ENCODE data around the gene GTF2F2.

Gene GTF2F2

GRCh38 chr13:45119991-45120864, at the start of gene GTF2F2:
Gene GTF2F2 (plus strand): TSS chr13:45120510. CDS start chr13:45120656, 146 bp downstream.
- H3K27ac ChIP-seq = peak within 1 kb of the TSS; percentile 75
- DNase-seq (ENCODE audit: low read depth, low spot score) = no peak

- H3K27ac ChIP-seq = no peak overlapping the region
- no peak for DNase-seq (ENCODE audit: low read depth, low spot score)
These were observed 46.5 kb upstream of the GTF2F2 start for GRCh38 chr13:45073809-45074208.

GRCh38 chr13:45074721-45075120, 45.6 kb upstream of the GTF2F2 start:
- DNase-seq (ENCODE audit: low read depth, low spot score) = no peak
- H3K27ac ChIP-seq = no peak overlapping the region

GRCh38 chr13:45078003-45078402, 42.3 kb upstream of the GTF2F2 start:
- no peak overlapping the region for H3K27ac ChIP-seq
- no peak for DNase-seq (ENCODE audit: low read depth, low spot score)

- peak; percentile 24 for DNase-seq (ENCODE audit: low read depth, low spot score)
- H3K27ac ChIP-seq = no peak overlapping the region
These were observed 37.3 kb upstream of the GTF2F2 start for GRCh38 chr13:45082964-45083363.

- no peak overlapping the region for H3K27ac ChIP-seq
- no peak for DNase-seq (ENCODE audit: low read depth, low spot score)
These were observed 35.8 kb upstream of the GTF2F2 start for GRCh38 chr13:45084515-45084914.

- DNase-seq (ENCODE audit: low read depth, low spot score) = no peak
- no peak overlapping the region for H3K27ac ChIP-seq
These were observed 33.8 kb upstream of the GTF2F2 start for GRCh38 chr13:45086484-45086883.

GRCh38 chr13:45092663-45093062, 27.6 kb upstream of the GTF2F2 start:
- DNase-seq (ENCODE audit: low read depth, low spot score) = no peak
- H3K27ac ChIP-seq = no peak overlapping the region

- no peak for DNase-seq (ENCODE audit: low read depth, low spot score)
- H3K27ac ChIP-seq = no peak overlapping the region
These were observed 19.6 kb upstream of the GTF2F2 start for GRCh38 chr13:45100573-45101262.

GRCh38 chr13:45101327-45102018, 18.8 kb upstream of the GTF2F2 start:
- no peak overlapping the region for H3K27ac ChIP-seq
- no peak for DNase-seq (ENCODE audit: low read depth, low spot score)

GRCh38 chr13:45102136-45102507, 18.2 kb upstream of the GTF2F2 start:
- no peak overlapping the region for H3K27ac ChIP-seq
- no peak for DNase-seq (ENCODE audit: low read depth, low spot score)

GRCh38 chr13:45103449-45103848, 16.9 kb upstream of the GTF2F2 start:
- DNase-seq (ENCODE audit: low read depth, low spot score) = no peak
- H3K27ac ChIP-seq = no peak overlapping the region

GRCh38 chr13:45104261-45104660, 16.0 kb upstream of the GTF2F2 start:
- no peak overlapping the region for H3K27ac ChIP-seq
- no peak for DNase-seq (ENCODE audit: low read depth, low spot score)

- no peak overlapping the region for H3K27ac ChIP-seq
- DNase-seq (ENCODE audit: low read depth, low spot score) = no peak
These were observed 14.4 kb upstream of the GTF2F2 start for GRCh38 chr13:45105895-45106294.

- no peak overlapping the region for H3K27ac ChIP-seq
- DNase-seq (ENCODE audit: low read depth, low spot score) = no peak
These were observed 12.8 kb upstream of the GTF2F2 start for GRCh38 chr13:45107539-45107938.

- no peak for DNase-seq (ENCODE audit: low read depth, low spot score)
- H3K27ac ChIP-seq = no peak overlapping the region
These were observed 11.6 kb upstream of the GTF2F2 start for GRCh38 chr13:45108716-45109101.

GRCh38 chr13:45109102-45109720, 11.1 kb upstream of the GTF2F2 start:
- no peak overlapping the region for H3K27ac ChIP-seq
- no peak for DNase-seq (ENCODE audit: low read depth, low spot score)

- H3K27ac ChIP-seq = no peak overlapping the region
- no peak for DNase-seq (ENCODE audit: low read depth, low spot score)
These were observed 6.8 kb upstream of the GTF2F2 start for GRCh38 chr13:45113233-45114224.

GRCh38 chr13:45119469-45119990, 780 bp upstream of the GTF2F2 start:
- no peak for DNase-seq (ENCODE audit: low read depth, low spot score)
- H3K27ac ChIP-seq = peak overlapping the region; percentile 75
